Neural cell (in vitro differentiated cells): ENCODE data around the gene NDUFS2. TPM values are rescaled to one million over a fixed set of nuclear protein-coding genes. Genes with fewer than 3 reads are reported as not detected.

Experiments
- H2AFZ ChIP-seq: fragments of 200-600, 300-800 bp; sonication (generic), shearing (Covaris generic); 2 replicates; pipeline ENCODE4 v1.6.0; 2014; ENCODE audit warnings: low read depth, mild to moderate bottlenecking, antibody characterized with exemption, low read length, moderate library complexity
- H3F3A ChIP-seq: fragments of 200-600 bp; shearing (Covaris generic); 2 replicates; pipeline ENCODE4 v1.6.1; 2016; ENCODE audit warnings: mild to moderate bottlenecking, moderate library complexity, mixed read lengths, antibody characterized with exemption, low read length; ENCODE audit not compliant: insufficient read depth, poor library complexity, severe bottlenecking
- H3K27ac ChIP-seq: fragments of 200-600, 300-800 bp; sonication (generic), shearing (Covaris generic); 2 replicates; pipeline ENCODE4 v1.5.1; 2014; ENCODE audit warnings: mild to moderate bottlenecking, low read length, moderate library complexity
- H3K27me3 ChIP-seq: fragments of 300-800, 200-600 bp; sonication (generic), shearing (Covaris generic); 2 replicates; pipeline ENCODE4 v1.6.0; 2014; ENCODE audit warnings: mild to moderate bottlenecking, low read depth, low read length, moderate library complexity; ENCODE audit not compliant: insufficient read depth
- H3K36me3 ChIP-seq: fragments of 300-800, 200-600 bp; sonication (generic), shearing (Covaris generic); 2 replicates; pipeline ENCODE4 v1.5.1; 2014; ENCODE audit warnings: mild to moderate bottlenecking, antibody characterized with exemption, low read length, moderate library complexity; ENCODE audit not compliant: insufficient read depth
- H3K4me2 ChIP-seq: fragments of 300-800, 200-600 bp; sonication (generic), shearing (Covaris generic); 2 replicates; pipeline ENCODE4 v1.6.0; 2014; ENCODE audit warnings: mild to moderate bottlenecking, low read length
- H3K4me3 ChIP-seq: fragments of 300-800, 200-600 bp; sonication (generic), shearing (Covaris generic); 2 replicates; pipeline ENCODE4 v1.5.1; 2014; ENCODE audit warnings: mild to moderate bottlenecking, low read length, moderate library complexity
- H3K79me2 ChIP-seq: fragments of 200-600 bp; shearing (Covaris generic); replicated peaks from 2 replicates; pipeline ENCODE4 v1.6.0; 2014; ENCODE audit warnings: mild to moderate bottlenecking, low read length, moderate library complexity; ENCODE audit not compliant: insufficient read depth
- H3K9ac ChIP-seq: fragments of 300-800, 200-600 bp; sonication (generic), shearing (Covaris generic); 2 replicates; pipeline ENCODE4 v1.6.1; 2016; ENCODE audit warnings: mild to moderate bottlenecking, low read length, mixed read lengths
- H3K9me2 ChIP-seq: fragments of 200-600 bp; shearing (Covaris generic); 2 replicates; pipeline ENCODE4 v1.6.1; 2016; ENCODE audit warnings: mild to moderate bottlenecking, low read length, mixed read lengths; ENCODE audit not compliant: insufficient read depth
- H3K9me3 ChIP-seq: fragments of 200-600, 300-800 bp; sonication (generic), shearing (Covaris generic); 2 replicates; pipeline ENCODE4 v1.6.1; 2016; ENCODE audit warnings: mild to moderate bottlenecking, mixed run types, low read length, moderate library complexity, mixed read lengths
- H4K20me1 ChIP-seq: fragments of 200-600 bp; shearing (Covaris generic); 2 replicates; pipeline ENCODE4 v1.6.1; 2016; ENCODE audit warnings: mild to moderate bottlenecking, mixed run types; ENCODE audit not compliant: insufficient read depth
- EP300 ChIP-seq: fragments of 450-650 bp; conservative IDR thresholded peaks from 2 replicates; pipeline ENCODE4 v1.6.1; 2014; ENCODE audit warnings: antibody characterized with exemption, mild to moderate bottlenecking, moderate library complexity; ENCODE audit not compliant: poor library complexity, severe bottlenecking
- EZH2 ChIP-seq: fragments of 200-600, 300-800 bp; shearing (Covaris generic), sonication (generic); IDR thresholded peaks from 2 replicates; pipeline ENCODE4 v1.6.1; 2014; ENCODE audit warnings: antibody characterized with exemption, low read length, borderline replicate concordance, mild to moderate bottlenecking; ENCODE audit not compliant: insufficient read depth, poor library complexity, severe bottlenecking
- MXI1 ChIP-seq: fragments of 450-650 bp; conservative IDR thresholded peaks from 2 replicates; pipeline ENCODE4 v1.6.1; 2014; ENCODE audit warnings: antibody characterized with exemption, mild to moderate bottlenecking; ENCODE audit not compliant: poor library complexity, severe bottlenecking
- POLR2AphosphoS5 ChIP-seq: IDR thresholded peaks from 2 replicates; pipeline ENCODE4 v1.6.1; 2012
- RAD21 ChIP-seq: fragments of 450-650 bp; conservative IDR thresholded peaks from 2 replicates; pipeline ENCODE4 v1.6.1; 2014; ENCODE audit warnings: antibody characterized with exemption, mild to moderate bottlenecking, moderate library complexity
- SMC3 ChIP-seq: fragments of 450-650 bp; conservative IDR thresholded peaks from 2 replicates; pipeline ENCODE4 v1.6.1; 2014; ENCODE audit warnings: antibody characterized with exemption, mild to moderate bottlenecking, moderate library complexity; ENCODE audit not compliant: poor library complexity
- TAF1 ChIP-seq: IDR thresholded peaks from 2 replicates; pipeline ENCODE4 v1.6.1; 2012; ENCODE audit warnings: low read depth
- polyA plus RNA-seq: library from polyadenylated mRNA; depleted of rRNA; stranded (reverse); fragments of >200 nt; gene quantifications from 2 replicates; pipeline ENCODE4 v1.2.3, GENCODE V29; 2014
- TF ChIP-seq, protein P1 (sequence below): IDR thresholded peaks from 2 replicates; pipeline ENCODE4 v1.6.1; 2012; ENCODE audit warnings: borderline replicate concordance
- TF ChIP-seq, protein P2 (sequence below): fragments of 450-650 bp; IDR thresholded peaks from 2 replicates; pipeline ENCODE4 v1.5.1; 2014; ENCODE audit warnings: antibody characterized with exemption, mild to moderate bottlenecking, moderate library complexity; ENCODE audit not compliant: poor library complexity, severe bottlenecking

NDUFS2 gene
- polyA plus RNA-seq, 1 donor from 2014 or later: 166 TPM

DNA sequence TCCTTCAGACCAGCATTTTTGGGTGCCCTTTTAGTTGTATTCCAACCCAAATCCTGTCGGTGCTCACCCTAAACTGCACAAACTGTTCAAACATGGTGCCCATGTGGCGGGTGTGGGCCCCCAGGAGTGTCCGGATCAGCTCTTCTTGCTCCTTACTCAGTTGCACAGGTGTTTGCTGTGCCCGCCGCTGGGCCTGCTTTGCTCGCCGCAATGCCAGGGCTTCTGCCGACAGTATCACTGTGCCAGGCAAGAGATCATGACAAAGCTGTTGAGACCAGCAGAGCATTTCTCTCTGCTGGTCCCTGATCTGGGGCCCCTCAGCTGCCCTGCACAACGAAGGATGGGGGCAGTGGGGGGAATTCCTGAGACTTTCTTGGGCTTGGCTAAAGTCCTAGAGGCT lies 30.9 kb downstream of the NDUFS2 start:
- H2AFZ ChIP-seq: no peak overlapping the region
- H3K27ac ChIP-seq: no peak overlapping the region
- no peaks in the 10 kb centered on the region for H4K20me1 ChIP-seq
- no peaks in the 10 kb centered on the region for H3K9me3 ChIP-seq
- TF ChIP-seq SMC3: no peak
- no peak for TF ChIP-seq EP300
- TF ChIP-seq POLR2AphosphoS5: no peak
- TF ChIP-seq EZH2: no peak
- TF ChIP-seq, protein P1, sequence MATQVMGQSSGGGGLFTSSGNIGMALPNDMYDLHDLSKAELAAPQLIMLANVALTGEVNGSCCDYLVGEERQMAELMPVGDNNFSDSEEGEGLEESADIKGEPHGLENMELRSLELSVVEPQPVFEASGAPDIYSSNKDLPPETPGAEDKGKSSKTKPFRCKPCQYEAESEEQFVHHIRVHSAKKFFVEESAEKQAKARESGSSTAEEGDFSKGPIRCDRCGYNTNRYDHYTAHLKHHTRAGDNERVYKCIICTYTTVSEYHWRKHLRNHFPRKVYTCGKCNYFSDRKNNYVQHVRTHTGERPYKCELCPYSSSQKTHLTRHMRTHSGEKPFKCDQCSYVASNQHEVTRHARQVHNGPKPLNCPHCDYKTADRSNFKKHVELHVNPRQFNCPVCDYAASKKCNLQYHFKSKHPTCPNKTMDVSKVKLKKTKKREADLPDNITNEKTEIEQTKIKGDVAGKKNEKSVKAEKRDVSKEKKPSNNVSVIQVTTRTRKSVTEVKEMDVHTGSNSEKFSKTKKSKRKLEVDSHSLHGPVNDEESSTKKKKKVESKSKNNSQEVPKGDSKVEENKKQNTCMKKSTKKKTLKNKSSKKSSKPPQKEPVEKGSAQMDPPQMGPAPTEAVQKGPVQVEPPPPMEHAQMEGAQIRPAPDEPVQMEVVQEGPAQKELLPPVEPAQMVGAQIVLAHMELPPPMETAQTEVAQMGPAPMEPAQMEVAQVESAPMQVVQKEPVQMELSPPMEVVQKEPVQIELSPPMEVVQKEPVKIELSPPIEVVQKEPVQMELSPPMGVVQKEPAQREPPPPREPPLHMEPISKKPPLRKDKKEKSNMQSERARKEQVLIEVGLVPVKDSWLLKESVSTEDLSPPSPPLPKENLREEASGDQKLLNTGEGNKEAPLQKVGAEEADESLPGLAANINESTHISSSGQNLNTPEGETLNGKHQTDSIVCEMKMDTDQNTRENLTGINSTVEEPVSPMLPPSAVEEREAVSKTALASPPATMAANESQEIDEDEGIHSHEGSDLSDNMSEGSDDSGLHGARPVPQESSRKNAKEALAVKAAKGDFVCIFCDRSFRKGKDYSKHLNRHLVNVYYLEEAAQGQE: no peak
- TF ChIP-seq RAD21: no peak
- TF ChIP-seq, protein P2, sequence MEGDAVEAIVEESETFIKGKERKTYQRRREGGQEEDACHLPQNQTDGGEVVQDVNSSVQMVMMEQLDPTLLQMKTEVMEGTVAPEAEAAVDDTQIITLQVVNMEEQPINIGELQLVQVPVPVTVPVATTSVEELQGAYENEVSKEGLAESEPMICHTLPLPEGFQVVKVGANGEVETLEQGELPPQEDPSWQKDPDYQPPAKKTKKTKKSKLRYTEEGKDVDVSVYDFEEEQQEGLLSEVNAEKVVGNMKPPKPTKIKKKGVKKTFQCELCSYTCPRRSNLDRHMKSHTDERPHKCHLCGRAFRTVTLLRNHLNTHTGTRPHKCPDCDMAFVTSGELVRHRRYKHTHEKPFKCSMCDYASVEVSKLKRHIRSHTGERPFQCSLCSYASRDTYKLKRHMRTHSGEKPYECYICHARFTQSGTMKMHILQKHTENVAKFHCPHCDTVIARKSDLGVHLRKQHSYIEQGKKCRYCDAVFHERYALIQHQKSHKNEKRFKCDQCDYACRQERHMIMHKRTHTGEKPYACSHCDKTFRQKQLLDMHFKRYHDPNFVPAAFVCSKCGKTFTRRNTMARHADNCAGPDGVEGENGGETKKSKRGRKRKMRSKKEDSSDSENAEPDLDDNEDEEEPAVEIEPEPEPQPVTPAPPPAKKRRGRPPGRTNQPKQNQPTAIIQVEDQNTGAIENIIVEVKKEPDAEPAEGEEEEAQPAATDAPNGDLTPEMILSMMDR: no peak
- no peak for TF ChIP-seq MXI1
- no peak for TF ChIP-seq TAF1
- H3K79me2 ChIP-seq: no peaks in the 10 kb centered on the region
- H3K36me3 ChIP-seq: no peaks in the 10 kb centered on the region
- H3K9ac ChIP-seq: no peak overlapping the region
- H3K4me3 ChIP-seq: no peak overlapping the region
- H3K9me2 ChIP-seq: no peaks in the 10 kb centered on the region
- H3K4me2 ChIP-seq: no peak overlapping the region
- no peaks in the 10 kb centered on the region for H3K27me3 ChIP-seq
- no peaks in the 10 kb centered on the region for H3F3A ChIP-seq

DNA sequence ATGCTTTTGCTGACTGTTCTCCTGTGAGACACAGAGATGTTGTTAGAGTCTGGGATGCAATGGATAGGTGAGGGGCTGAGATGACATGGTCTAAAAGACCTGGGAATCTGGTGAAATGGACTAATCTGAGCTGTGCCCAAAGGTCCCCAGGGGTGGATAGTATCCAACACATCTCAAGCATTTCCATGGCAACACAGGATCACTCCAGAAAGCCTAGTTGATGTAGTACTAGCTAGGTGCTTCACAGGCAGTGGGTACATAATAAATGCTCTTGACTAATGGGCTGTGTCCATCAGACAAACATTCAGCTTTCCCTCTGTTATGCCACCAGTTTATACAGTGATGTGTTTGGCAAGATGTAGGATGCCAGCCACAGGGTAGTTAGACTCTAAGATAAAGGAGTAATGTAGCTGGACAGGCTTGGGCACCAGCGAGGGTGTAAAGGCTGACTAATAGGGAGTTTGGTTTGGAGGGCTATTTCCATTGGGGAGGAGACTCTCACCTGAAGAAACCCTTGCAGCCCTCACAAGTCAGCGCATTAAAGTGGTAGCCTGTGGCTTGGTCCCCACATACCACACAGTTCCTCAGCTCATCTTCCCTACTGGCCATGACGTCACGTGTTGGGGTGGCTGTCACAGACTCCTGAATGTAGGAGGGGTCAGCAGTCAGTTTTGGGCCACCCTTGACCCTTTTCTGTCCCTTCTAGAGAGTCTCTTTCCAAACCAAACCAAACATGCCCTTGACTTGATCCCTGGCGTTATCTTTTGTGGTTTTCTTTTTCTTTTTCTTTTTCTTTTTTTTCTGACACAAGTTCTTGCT lies 34.0 kb downstream of the NDUFS2 start:
- Histone ChIP-seq H3K79me2 (no peaks in the 10 kb centered on the region), H3K4me3 (no peak overlapping the region), H3K27me3 (no peaks in the 10 kb centered on the region), H3K9ac (no peak overlapping the region), H3K9me2 (no peaks in the 10 kb centered on the region), H3K36me3 (no peaks in the 10 kb centered on the region), H3K27ac (no peak overlapping the region), H3K9me3 (no peaks in the 10 kb centered on the region), H4K20me1 (no peaks in the 10 kb centered on the region), H3K4me2 (no peak overlapping the region), H2AFZ (no peak overlapping the region), H3F3A (no peaks in the 10 kb centered on the region)
- no peak for TF ChIP-seq TAF1
- TF ChIP-seq, protein P1: no peak
- no peak for TF ChIP-seq RAD21
